Right ventricle myocardium inferior (tissue), 1 donor: ENCODE measurements around the gene OTOF. TPM values are rescaled to one million over a fixed set of nuclear protein-coding genes. Genes with fewer than 3 reads are reported as not detected.

Source experiments
- ATAC-seq: fragments of 200-7000 bp; cut with Tn5 transposase; one replicate; pipeline ENCODE4 v1.9.1; 2020; ENCODE audit warnings: mild to moderate bottlenecking, moderate library complexity
- DNase-seq: peaks from one replicate; pipeline ENCODE4 v3.0.0; 2021; ENCODE audit errors: missing footprints
- intact Hi-C: fragments of 100-400 bp; cut with DNase I; formaldehyde crosslinking; loops from one replicate; pipeline ENCODE4 v1.11.0; 2022
- long read RNA-seq: library from polyadenylated mRNA; unstranded; transcript quantifications from one replicate; pipeline ENCODE4 v2.0.0, GENCODE V29; 2021
- total RNA-seq: library from RNA; stranded (reverse); fragmentation: NEBNext Ultra II Directional; extraction: Animal tissue kit (Norgen Biotek cat#: 25700); gene quantifications from one replicate; pipeline ENCODE4 v1.2.1, GENCODE V29; 2021
- donor health status: DM: no; HTN: yes; CAD: no; lungs with severe emphysema.

Gene OTOF
- 0.08 TPM for total RNA-seq
- long read RNA-seq: 0 reads

DNA sequence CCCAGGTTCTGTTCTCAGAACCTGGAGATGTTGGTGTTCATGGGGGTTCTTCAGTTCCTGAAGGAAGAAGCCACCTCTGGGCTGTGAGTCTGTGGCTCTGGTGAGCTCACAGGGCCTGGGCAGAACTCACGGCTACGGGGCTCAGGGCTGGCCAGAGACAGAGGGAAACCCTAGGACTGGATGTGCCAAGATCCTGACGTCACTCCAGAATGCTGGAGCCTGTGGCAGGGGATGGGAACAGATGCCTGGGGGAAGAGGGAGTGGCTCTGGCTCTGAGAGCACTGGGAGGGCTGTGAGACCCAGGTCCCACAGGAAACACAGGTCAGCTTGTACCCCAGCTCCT lies at the start of gene OTOF:
Gene OTOF, minus strand, starts transcription at position 214 of the 343 bp plus-strand sequence.
- intact Hi-C loops: no loop called here
- ATAC-seq (peak; percentile 91), DNase-seq (peak; percentile 73)

DNA sequence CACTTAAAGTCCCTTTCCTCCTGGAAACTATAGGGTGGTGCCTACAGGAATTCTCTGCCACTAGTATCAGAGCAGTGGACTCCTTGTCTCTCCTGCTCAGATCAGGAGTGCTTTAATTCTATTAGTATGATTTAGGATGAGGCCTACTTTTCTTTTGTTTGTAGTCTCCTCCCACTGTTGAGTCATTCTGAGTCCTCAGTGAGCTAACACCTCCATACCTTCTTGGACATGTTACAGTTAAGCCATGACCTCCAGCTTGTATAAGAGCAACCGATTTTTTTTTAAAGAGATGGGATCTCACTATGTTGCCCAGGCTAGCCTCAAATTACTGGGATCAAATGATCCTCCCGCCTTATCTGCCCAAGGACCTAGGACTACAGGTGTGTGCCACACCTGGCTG lies 48.7 kb upstream of the OTOF start:
- intact Hi-C loops: no loop called here
- ATAC-seq (no peak), DNase-seq (no peak)

DNA sequence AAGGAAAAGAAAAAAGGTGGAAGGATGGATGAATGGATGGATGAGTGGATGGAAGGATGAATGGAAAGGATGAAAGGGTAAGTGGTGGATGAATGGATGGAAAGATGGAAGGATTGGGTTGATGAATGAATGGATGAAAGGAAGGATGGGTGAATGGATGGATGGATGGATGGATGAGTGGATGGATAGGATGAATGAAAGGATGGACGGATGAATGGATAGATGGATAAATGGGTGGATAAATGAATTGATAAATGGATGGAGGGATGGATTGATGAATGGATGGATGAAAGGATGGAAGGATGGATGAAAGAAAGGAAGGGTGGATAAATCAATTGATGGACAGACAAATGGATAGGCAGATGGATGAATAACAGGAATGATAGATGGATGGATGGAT lies 48.2 kb upstream of the OTOF start:
- intact Hi-C loops: no loop called here
- DNase-seq (no peak), ATAC-seq (no peak)

DNA sequence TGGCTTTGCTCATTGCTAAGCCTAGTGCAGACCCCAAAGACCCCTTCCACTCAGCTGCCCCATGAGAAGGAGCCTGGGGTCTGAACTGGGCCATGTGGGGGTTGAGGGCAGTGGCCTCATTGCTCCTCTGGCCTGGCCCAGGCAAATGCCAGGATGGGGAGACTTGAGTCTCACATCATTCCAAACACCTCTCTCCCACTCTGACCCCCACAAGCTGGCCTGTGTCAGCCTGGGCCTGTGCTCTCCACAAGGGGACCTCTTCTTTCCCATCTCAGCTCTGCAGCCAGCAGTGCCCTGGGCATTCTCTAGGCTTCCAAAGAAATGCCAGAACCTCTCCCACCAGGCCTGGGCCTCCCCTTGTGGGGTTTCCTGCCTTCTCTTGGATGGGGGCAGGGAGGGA lies 45.8 kb upstream of the OTOF start:
- intact Hi-C loops: no loop called here
- ATAC-seq: no peak
- no peak for DNase-seq

DNA sequence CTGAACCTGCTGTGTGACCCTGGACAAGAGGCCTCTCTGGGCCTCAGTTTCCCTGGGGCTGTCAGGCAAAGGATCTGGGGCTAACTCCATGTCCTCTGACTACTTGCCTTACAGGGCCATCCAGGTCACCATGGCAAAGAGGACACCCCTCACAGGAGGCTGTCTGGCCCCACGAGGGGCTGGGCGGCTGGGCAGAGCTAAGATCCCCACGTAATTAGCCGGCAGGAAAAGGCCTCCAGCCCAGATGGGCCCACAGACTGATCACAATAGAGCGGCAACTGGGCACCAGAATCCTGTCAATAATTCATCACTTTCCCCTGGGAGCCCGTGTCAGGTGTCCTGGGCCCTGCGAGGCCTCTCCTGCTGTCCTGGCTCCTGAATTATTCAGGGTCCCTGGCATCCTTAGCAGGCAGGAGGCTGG lies 44.8 kb upstream of the OTOF start:
- intact Hi-C loops: no loop called here
- DNase-seq: no peak
- ATAC-seq: no peak

DNA sequence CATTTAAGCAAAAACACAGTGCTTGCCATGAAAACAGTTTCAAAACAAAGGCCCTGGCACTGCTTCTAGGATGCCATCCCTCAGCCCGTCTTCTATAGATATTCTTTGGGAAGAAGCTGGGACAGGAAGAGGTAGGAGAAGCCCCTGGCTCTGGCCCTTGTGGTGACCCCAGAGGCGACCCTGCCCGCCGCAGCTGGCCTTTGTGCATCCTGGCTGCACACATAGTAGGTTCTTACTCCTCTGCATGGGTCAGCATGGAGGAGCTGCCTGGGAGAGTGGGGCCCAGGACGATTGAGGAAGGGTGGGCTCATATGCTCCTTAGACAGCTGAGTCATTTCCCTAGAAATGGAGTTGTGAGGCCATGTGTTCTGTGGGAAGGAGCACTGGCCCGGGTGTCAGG lies 44.4 kb upstream of the OTOF start:
- no peak for ATAC-seq
- intact Hi-C loops: no loop called here
- no peak for DNase-seq

DNA sequence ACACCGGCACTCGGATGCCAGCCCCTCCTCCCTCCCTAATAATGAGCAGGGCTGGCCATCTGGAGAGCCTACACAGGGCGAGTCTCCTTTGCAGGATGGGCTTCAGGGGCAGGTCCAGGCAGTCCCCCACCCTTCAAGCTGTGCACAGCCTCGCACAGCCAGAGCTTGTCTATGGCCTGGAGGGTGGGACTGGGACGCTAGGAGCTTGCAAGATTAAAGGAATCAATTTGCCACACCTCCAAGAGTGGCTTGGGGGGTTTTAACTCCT lies 43.9 kb upstream of the OTOF start:
- ATAC-seq: no peak
- intact Hi-C loops: no loop called here
- no peak for DNase-seq

DNA sequence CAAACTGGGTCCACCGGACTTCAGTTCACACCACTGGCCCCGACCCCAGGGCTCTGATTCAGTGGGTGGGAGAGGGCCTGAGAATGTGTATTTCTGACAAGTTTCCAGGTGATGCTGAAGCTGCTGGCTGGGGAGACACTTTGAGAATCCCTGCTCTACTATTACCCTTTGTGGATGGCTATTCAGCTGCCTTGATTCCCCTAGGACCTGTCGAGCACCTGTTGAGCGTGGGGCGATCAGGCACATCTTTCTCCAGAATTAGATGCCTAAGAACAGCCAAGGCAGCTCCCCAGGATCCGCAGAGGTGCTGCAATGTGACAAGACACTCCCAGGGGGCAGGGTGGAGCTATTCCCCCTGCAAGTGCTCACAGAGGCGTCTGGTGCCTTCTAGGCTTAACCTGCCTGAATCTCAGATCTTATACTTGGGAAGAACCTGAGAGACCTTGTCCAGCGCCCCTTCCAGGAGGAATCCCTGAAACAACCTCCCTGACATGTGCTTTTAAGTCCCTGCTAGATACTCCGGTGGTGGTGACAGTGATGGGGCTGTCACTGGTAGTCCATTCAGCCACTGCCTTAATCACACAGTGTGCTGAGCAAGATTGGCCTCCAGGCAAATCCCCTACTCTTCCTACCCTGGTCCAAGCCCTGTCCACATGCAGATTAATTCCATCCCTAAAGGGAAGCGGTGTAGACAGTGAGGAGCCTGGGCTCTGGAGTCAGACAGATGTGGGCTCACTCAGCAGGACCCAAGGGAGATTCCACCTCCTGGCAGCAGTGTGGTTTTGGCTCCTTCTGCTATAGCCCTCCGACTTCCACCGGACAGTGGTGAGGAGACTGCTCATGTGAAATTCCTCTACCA lies 43.4 kb upstream of the OTOF start:
- no peak for ATAC-seq
- intact Hi-C loops: no loop called here

DNA sequence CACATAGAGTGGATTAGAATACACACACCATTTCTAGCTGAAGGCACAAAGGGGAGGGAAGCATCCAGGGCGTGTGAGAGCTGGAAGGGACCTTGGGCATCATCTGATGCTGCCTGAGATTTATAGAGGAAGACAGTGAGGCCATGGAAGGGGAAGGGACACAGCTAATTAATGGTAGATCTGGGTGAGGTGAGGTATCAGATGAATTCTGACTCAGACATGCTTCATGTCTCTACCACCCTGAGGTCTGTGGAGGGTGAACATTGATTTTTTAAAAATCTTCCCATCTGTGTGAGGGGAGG lies 42.2 kb upstream of the OTOF start:
- ATAC-seq (no peak), DNase-seq (no peak)
- intact Hi-C loops: no loop called here

More for the DNA sequence above, 43.4 kb upstream of the OTOF start:
- no peak for DNase-seq

DNA sequence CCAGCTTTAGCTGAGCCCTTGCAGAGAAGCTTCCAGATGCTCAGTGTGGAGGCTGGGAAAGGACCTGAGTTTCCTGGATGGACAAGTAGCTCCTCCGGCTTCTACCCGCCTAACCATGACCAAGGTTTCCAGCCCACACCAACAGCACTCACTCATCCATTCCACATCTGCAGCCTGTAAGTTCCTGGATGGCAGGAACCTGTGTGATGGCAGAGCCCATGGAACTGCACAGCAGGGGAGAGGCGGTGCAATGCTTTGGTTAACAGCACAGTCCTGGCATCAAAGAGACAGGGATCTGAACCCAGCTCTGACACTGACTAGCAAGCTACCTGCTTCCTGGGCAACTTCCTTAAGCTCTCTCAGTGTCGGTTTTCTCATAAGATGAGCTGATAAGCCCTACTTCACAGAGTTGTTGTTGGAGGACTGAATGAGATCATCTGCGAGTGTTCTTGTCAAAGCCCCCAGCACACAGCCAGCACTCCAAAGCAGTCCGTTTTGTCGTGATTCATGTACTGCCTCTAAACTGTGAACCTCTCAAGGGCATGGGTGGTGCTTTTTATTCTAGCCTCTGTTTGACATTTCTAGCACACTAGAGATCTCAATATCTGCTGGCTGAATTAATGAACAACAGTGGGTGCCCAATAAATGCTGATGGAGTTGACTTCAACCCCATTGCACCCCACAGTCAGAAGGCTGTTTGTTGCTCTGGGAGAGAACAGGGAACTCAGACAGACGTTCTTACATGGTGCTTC lies 41.6 kb upstream of the OTOF start:
- ATAC-seq (no peak), DNase-seq (no peak)
- intact Hi-C loops: no loop called here

DNA sequence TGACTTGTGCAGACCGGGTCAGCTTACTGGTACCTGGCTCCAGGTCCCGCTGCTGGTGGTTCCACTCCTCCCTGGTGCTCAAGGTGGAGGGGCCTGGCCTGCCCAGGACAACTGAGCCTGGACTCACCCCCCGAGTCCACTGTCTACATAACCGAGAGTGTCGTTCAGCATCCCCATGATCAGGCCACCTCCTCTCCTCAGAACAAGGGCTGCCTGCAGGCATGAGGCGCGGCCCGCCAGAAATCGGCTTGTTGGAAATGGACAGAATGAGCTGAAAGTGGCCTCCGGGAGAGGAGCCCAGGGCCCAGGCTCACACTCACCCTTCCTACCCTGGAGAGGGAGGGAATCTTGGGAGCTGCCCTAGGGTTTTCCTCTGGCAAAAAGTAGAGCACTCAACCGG lies 38.9 kb upstream of the OTOF start:
- intact Hi-C loops: no loop called here
- ATAC-seq: no peak
- no peak for DNase-seq

DNA sequence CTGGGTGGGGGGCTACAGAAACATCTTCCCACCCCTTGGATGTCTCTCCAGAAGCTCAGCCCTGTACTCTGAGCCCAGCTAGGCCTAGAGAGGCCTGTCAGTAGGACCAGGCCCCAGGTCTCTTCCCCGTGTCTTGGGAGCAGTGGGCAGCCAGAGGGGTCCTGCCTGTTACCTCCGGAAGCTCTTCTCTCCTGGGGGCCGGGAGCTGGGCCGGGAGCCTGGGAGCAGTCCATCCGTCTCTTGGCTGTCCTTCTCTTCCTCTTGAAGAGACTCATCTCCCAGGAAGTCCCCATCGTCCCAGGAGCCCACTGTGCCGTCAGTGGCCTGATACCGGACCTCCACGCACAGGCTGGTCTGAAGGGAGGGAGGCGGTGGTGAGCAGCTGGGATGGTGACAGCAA lies 38.3 kb upstream of the OTOF start:
- DNase-seq (no peak), ATAC-seq (no peak)
- intact Hi-C loops: no loop called here

DNA sequence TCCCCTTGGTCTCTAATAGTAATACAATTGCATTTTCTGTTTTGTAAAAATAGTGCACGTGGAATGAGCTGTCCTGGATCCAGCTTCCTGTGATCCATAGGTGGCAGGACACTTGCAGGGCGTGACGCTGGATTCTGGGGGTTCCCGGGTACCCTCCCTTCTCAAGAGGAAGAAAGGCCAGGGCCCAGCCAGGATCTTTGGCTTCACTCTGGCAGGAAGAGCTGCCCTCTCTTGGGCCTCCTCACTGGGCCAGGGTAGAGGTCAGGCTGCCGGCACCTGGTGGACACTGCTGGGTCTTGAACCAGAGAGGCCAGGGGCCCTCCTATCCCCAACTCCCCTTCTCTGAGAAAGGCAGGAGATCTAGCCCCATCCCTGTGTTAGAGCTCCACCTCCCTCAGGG lies 37.8 kb upstream of the OTOF start:
- no peak for ATAC-seq
- intact Hi-C loops: no loop called here
- no peak for DNase-seq

DNA sequence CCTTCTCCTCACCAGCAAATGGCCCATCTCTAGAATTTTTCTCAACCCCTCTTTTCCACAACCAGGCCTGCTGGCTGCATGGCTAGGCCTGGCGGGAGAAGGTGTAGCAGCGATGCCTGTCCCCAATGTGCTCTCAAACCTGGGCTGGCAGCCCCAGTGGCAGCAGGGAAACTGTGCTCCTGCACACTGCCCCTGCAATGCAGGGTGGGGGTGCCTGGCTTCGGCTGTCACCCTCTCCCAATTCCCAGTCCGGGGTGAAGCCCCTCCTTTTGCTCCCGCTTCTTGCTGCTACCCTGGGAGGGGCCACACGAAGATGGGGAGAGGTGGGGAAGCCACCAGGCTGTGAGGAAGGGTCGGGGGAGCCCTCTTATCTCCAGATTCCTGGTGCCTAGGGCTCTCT lies 36.1 kb upstream of the OTOF start:
- no peak for ATAC-seq
- no peak for DNase-seq
- intact Hi-C loops: no loop called here

DNA sequence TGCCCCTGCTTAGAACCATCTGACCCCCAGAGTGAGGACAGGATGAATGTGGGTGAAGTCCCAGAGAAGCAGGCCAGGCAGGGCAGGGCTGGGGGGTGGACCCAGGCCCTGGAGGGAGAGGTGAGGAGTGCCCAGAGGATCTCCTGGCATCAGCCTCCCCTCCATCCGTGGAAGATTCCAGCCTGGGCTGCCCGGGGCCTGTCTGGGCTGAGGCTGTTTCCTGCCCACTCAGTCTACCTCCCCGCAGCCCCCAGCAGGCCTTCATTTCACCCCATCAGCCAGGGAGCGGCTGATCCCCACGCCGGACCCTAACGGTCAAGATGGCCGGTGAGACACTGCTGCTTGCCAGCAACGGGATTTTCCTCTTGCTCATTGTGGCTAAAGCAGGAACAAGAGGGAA lies 35.3 kb upstream of the OTOF start:
- ATAC-seq (no peak), DNase-seq (no peak)
- intact Hi-C loops: no loop called here

DNA sequence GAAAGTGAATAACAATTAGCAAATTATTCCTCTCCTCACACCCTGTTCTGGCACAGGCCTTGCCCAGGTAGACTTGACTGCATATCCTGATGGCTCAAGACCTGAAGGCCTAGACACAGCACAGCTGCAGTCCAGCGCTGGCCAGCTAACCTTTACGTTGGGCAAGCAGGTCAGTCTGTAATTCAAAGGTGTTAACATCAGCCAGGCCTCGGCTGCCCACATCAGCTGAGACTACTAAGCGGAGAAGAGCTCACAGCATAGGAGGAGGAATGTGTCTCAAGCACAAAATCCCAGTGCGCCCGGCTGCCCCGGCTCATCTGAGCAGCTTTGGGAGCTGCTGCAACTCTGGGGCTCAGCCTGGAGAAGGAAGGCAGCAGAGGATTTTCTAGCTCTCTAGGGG lies 33.5 kb upstream of the OTOF start:
- intact Hi-C loops: no loop called here
- ATAC-seq (no peak), DNase-seq (no peak)

DNA sequence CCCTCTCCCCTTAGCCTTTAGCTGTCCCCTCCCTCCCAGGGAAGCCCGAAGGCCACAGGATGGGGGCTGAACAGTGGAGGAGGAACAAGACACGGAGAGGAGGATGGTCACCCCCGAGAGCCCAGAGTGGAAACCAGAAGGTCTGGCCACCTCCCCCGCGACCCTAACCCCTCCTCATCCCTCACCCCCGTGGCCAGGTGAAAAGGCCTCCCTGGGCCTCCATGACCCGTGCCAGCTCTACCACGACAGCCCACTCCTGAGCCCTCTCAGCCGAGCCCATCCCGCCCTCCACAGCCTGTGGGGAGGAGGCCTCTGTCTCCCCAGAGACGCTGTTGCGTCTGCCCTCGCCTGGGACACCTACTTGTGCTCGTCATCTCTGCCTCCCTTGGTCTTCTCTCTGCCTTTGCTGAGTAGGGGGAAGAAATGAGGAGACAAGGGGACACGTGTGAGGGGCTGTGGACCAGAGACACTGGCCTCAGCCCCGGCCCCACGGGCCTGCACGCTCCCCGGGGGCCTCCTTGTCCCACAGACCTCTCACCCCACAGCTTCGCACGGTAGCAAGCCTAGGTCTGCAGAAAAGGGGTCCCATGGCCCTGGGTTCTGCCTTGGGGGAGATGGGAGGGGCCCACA lies 32.5 kb upstream of the OTOF start:
- intact Hi-C loops: no loop called here
- DNase-seq: no peak
- no peak for ATAC-seq

DNA sequence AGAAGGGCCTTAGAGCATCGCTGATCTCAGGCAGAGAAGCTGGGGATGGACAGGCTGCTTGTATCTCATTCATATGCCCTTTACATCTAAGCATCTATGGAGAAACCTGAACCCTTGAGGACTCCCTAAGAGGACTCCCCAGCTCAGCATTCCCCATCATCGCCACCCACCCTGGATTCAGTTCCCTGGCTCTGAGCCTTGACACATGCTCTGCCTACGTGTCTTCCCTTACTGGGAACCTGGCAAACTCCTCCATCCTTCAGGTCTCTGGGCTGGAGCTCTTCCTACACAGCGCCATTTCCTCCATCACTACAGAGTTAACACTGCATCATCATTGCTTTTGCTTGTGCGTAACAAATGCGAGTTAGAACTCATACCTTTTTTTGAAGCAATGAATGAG lies 31.2 kb upstream of the OTOF start:
- intact Hi-C loops: no loop called here
- DNase-seq (no peak), ATAC-seq (no peak)

DNA sequence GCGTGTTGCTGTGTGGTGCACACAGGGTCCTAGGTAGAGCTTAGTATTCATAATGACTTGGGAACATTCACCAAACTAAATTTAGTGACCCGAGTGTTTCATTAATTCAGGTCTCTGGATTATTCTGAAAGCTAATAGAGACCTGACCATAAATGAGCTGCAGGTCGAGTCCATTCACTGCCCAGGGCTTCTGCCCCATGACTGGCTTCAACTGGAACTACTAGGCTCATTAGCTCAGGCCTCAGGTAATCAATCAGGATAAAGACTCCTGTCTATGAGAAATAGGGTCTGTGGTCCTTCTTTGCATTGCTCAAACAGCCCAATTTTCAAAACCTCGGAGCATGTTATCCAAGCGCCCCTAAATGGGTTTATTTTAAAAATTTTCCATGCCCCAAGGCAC lies 30.0 kb upstream of the OTOF start:
- no peak for DNase-seq
- no peak for ATAC-seq
- intact Hi-C loops: no loop called here

DNA sequence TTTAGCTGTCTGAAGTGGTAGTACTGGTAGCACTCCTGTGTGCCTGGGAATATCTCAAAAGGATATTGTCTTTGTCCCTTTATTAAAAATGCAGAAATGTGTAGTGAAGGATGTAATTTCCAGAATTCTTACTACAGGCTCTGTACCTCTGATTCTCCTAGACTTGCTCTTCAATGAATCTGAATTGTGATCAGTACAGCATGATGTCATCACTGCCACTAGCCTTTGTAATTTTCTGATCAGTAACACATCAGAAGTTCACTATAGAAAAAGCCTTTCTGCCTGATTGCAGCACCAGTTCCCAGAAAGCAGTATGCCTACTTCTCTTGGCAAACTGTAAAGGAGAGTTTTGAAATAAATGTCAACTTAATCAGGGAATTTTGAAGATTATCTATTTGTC lies 29.2 kb upstream of the OTOF start:
- DNase-seq: no peak
- no peak for ATAC-seq
- intact Hi-C loops: no loop called here

DNA sequence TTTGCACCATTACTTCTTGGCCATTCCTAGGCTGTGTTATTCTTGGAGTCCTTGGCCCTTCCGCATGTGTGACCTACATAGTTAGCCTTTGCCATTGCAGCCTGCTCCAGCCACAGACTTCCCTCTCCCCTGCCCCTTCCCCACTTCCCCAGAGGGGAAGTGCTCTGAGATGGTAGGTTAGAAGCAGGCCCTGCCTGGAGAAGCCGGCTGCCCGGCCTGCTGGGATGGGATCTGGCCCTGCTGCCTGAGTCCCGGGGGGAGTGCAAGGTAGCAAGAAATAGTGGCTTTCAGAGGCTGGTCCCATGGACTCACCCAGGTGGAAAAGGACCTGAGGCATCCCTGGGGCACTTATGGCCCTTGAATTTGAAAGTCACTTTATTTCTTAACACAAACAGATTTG lies 28.4 kb upstream of the OTOF start:
- intact Hi-C loops: no loop called here
- DNase-seq (no peak), ATAC-seq (no peak)
